ENCODE results near the gene C1QL2. TPM values are rescaled to one million over a fixed set of nuclear protein-coding genes. Genes with fewer than 3 reads are reported as not detected.

The C1QL2 gene
- total and polyA plus RNA-seq, 7 donors: 0.03 TPM; not detected in 6

DNA sequence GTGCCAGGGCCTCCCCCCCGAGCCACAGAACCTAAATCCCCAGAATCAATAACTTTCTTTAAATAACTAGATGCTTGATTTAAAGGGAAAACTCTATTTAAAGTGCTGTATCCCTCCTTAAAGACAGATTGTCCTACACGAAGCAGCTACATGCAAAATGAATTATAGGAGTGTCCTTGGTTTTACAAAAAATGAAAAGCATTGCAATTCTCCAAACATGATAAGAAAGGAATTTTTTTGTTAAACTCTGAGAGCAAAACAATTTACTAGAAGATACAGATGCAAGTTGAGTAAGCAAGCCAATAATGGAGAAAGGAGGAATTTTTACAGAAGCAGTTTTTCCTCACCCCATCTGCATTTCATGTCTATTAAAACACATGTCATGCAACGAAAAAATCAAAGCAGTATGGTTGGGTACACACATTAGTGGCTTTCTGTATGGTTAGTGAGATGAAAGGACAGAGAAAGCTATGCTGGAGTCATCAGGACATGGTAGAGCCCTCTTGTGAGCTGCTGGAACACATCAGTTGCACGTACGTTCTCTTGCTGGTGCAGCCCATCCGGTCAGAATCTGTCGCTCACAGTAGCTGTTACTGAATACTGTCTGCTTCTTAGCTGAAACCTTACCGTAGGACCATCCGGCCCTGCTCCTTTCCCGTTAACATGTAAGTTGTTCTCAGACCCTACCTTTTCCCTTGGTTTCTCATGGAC is 39.1 kb upstream of the C1QL2 start:
- H3K27me3 ChIP-seq (ENCODE audit: insufficient read depth in 3 of 3, low read length in 2 of 3): peaks cover 0 to 3% (median 2%) of the 10 kb centered on the region in 3 donors
- H3K4me1 ChIP-seq: no peaks in the 10 kb centered on the region
- no peaks in the 10 kb centered on the region for H3K9me3 ChIP-seq
- no peaks in the 10 kb centered on the region for H3K36me3 ChIP-seq (ENCODE audit: insufficient read depth in 1 of 2, low read depth in 1 of 2)
- no peak overlapping the region for H3K27ac ChIP-seq
- no peak overlapping the region for H3K4me3 ChIP-seq
- WGBS, 3 donors: 64 to 74% (median 67%) methylated on average over 10 of the region's 10 CpGs
- no peak for DNase-seq
- ATAC-seq: no peak
- TF ChIP-seq CTCF (IDR thresholded peaks at IDR 0.05): no peak
- intact Hi-C loops (cut with DNase I): no loop called here

DNA sequence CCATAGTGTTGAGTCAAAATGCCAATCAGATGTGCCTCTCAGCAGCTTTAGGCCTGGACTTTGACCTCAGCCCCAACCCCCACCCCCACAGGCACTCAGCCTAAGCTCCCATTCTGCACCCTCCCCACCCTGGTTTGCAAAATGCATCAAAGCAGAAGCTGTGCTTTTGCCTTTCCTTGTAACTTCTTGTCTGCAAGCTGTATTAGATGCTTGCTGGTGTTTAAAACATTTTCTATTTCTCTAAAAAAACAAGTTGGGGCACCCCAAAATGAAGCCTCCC is 38.5 kb upstream of the C1QL2 start:
- Histone ChIP-seq H3K27ac (no peak overlapping the region), H3K9me3 (no peaks in the 10 kb centered on the region), H3K36me3 (ENCODE audit: insufficient read depth in 1 of 2, low read depth in 1 of 2) (no peaks in the 10 kb centered on the region), H3K27me3 (ENCODE audit: insufficient read depth in 3 of 3, low read length in 2 of 3) (peaks cover 0 to 3% (median 2%) of the 10 kb centered on the region in 3 donors), H3K4me1 (no peaks in the 10 kb centered on the region), H3K4me3 (no peak overlapping the region)
- DNase-seq (no peak), ATAC-seq (no peak)
- intact Hi-C loops (cut with DNase I): no loop called here
- no peak for TF ChIP-seq CTCF (IDR thresholded peaks at IDR 0.05)

DNA sequence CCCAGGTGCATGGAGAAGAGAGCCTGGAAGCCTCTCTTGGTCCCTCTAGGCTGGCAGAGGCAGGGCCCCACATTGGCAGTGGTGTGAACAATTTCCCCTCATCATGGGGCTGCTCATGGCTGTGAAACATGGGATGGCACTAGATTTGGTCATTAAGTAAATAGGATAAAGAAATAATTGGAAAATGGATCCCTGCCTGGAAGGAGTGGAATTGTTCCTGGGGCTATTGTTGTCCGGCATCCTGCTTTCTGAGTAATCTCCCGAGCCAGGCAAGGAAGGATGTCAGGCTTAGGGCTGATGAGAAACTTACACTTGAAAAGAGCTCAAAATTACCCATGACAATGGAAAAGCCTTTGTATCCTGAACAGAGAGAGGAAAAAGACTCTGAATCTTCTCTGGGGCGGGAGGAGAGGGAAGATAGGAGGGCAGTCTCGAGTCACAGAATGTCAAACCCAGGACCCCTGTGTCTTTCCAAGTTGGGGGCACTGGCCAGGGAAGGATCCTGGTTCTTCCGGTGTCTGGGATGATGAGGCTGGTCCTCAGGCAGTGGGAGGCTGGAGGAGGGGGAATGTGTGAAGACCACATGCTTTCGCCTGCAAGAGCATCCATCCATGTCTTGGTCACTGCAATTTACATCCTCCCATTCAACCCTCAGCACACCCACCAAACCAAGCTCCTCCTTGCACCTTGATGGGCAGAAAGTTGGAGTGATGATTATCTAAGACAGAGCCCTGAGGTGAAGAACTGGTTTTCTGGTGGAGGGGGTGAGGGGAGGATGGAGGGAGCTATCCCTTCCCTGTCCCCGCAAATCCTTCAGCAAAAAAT is 38.0 kb upstream of the C1QL2 start:
- intact Hi-C loops (cut with DNase I): no loop called here
- Histone ChIP-seq H3K27me3 (ENCODE audit: insufficient read depth in 3 of 3, low read length in 2 of 3) (peaks cover 0 to 3% (median 2%) of the 10 kb centered on the region in 3 donors), H3K4me3 (no peak overlapping the region), H3K36me3 (ENCODE audit: insufficient read depth in 1 of 2, low read depth in 1 of 2) (no peaks in the 10 kb centered on the region), H3K27ac (no peak overlapping the region), H3K9me3 (no peaks in the 10 kb centered on the region), H3K4me1 (no peaks in the 10 kb centered on the region)
- no peak for TF ChIP-seq CTCF (IDR thresholded peaks at IDR 0.05)
- 57 to 62% (median 58%) methylated on average over 6 to 7 of the region's 7 CpGs for WGBS, 3 donors
- no peak for DNase-seq
- ATAC-seq: no peak

DNA sequence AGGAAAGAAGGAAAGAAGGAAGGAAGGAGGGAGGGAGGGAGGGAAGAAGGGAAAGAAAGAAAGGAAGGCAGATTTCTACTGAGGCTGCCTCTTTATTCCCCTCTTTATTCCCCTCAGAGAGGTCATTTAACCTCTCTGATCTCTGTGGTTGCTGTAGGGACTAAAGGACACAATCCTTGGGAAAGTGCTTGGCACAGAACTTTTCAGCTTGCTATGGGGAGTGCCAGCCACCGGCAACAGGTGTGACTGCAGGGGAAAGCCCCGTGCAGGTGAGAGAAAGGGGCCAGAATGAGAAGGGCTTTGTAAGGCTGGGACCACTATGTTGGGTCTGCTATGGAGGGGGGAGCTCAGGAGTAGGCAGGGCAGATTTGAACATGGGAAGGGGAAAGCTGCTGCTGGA is 37.3 kb upstream of the C1QL2 start:
- Histone ChIP-seq H3K9me3 (no peaks in the 10 kb centered on the region), H3K4me1 (no peaks in the 10 kb centered on the region), H3K4me3 (no peak overlapping the region), H3K36me3 (ENCODE audit: insufficient read depth in 1 of 2, low read depth in 1 of 2) (no peaks in the 10 kb centered on the region), H3K27me3 (ENCODE audit: insufficient read depth in 3 of 3, low read length in 2 of 3) (peaks cover 0 to 3% (median 2%) of the 10 kb centered on the region in 3 donors), H3K27ac (no peak overlapping the region)
- intact Hi-C loops (cut with DNase I): no loop called here
- 23 to 33% (median 27%) methylated on average over 2 of the region's 2 CpGs for WGBS, 3 donors
- TF ChIP-seq CTCF (IDR thresholded peaks at IDR 0.05): no peak
- DNase-seq: no peak
- ATAC-seq: no peak

Measured in psoas muscle (tissue), 8 donors.